ENCODE results near the gene GUSB. TPM values are rescaled to one million over a fixed set of nuclear protein-coding genes. Genes with fewer than 3 reads are reported as not detected.
"Not testable (repeated sequence)": the region's sequence is repeated elsewhere in the genome, so short reads cannot be mapped to it uniquely, and the experiment has no call there.

Gene GUSB
- 10 to 100 TPM; 17.5 to 29.1 (median 27.4) TPM for total RNA-seq (2021; fragmentation: NEBNext Ultra II Directional; extraction: Animal tissue kit (Norgen Biotek cat#: 25700))
- long read RNA-seq, transcript GUSB-201 (12 exons, 2,300 nt): major isoform, 8 of 22 reads
- long read RNA-seq, partial matches to known transcripts: 4 of 22 reads
- long read RNA-seq, other reads (novel, unspliced or antisense): 10 of 22 reads

DNA sequence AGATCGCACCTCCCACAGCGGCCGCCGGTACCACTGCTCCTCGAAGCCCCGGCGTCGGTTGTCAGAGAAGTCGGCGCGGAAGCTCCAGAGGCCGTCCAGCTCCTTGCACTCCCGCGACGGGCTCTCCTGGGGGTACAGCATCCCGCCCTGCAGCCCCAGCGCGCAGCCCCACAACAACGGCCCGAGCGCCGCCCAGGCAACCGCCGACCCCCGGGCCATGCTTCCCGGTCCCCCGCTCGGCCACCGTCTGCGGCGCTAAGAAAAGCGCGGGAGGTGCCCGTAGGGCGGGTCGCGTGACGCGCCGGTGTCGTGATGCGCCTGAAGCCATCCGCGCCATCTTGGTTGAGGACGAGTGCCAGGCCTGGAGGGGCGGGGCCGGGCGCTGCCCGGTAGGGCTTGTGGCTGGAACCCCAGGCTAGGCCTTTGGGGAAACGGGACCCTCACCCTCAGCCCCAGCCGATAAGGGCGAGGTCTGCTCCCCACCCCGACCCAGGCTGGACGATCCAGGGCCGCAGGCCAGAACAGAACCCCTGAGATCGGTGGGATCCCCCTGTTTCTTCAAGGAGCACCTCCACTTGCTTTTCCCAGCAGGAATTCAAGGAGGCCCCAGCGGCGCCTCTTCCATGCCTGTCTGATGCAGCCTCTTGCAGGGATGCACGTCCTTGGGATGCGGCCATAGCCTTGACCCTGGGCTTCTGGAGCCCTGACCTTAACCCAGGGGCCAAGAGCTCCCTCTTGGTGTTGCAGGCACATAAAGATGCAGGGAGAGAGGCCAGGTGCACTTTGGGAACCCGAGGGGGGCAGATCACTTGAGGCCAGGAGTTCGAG is at the start of gene GUSB:
TSS of gene GUSB (minus strand) at position 249 of the 828 bp plus-strand sequence. CDS start at position 219, 30 bp downstream.
- TF ChIP-seq, protein P1, sequence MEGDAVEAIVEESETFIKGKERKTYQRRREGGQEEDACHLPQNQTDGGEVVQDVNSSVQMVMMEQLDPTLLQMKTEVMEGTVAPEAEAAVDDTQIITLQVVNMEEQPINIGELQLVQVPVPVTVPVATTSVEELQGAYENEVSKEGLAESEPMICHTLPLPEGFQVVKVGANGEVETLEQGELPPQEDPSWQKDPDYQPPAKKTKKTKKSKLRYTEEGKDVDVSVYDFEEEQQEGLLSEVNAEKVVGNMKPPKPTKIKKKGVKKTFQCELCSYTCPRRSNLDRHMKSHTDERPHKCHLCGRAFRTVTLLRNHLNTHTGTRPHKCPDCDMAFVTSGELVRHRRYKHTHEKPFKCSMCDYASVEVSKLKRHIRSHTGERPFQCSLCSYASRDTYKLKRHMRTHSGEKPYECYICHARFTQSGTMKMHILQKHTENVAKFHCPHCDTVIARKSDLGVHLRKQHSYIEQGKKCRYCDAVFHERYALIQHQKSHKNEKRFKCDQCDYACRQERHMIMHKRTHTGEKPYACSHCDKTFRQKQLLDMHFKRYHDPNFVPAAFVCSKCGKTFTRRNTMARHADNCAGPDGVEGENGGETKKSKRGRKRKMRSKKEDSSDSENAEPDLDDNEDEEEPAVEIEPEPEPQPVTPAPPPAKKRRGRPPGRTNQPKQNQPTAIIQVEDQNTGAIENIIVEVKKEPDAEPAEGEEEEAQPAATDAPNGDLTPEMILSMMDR (IDR thresholded peaks at IDR 0.05): no peak
- DNase-seq: peak; percentile 80
- Mint-ChIP-seq H3K36me3 (ENCODE audit: low read depth) (peaks cover 9% of the 10 kb centered on the region; the same call in 1 of the 2 replicates), H3K27me3 (ENCODE audit: insufficient read depth) (no peaks in the 10 kb centered on the region), H3K9me3 (no peaks in the 10 kb centered on the region), H3K27ac (peak within 1 kb of the TSS; percentile 68), H3K4me3 (peak within 1 kb of the TSS; percentile 82), H3K4me1 (ENCODE audit: low read depth) (peaks cover 15% of the 10 kb centered on the region)

DNA sequence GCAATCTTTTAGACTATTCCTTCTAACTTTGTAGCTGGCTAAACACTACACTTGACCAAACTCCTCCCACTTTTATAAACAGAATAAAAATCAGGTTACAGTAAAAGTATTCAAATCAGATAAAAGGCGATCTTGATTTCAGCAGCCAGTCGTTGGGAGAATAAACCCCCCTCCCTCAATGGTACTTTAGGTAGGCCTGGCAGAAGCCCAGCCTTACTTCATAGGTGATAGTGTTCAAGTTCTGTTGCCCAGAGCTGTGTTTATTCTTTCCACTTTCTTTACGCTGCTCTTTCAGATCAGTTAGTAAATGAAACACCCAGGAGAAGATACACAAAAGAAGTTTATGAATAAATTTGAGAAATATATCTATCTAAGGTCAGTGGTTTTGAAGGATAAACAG is 46.3 kb upstream of the GUSB start:
- not testable (repeated sequence) for H3K4me1 Mint-ChIP-seq (ENCODE audit: low read depth); H3K27ac Mint-ChIP-seq; H3K9me3 Mint-ChIP-seq; H3K36me3 Mint-ChIP-seq (ENCODE audit: low read depth); H3K4me3 Mint-ChIP-seq; H3K27me3 Mint-ChIP-seq (ENCODE audit: insufficient read depth); DNase-seq

DNA sequence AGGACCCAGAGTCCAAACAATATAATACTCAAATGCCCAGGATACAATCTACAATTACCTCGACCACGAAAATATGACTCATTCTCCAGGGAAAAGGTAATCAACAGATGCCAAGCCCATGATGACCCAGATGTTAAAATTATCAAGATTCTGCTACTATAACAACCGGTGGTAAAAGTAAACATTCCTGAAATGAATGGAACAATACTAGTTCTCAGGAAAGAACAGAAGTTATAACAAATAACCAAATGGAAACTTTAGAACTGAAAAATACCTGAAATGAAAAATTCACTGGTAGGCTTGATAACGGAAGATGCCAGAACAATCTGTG is 34.1 kb upstream of the GUSB start:
- no peak overlapping the region for H3K4me3 Mint-ChIP-seq
- H3K27me3 Mint-ChIP-seq (ENCODE audit: insufficient read depth): peaks cover 11% of the 10 kb centered on the region
- no peaks in the 10 kb centered on the region for H3K36me3 Mint-ChIP-seq (ENCODE audit: low read depth)
- H3K9me3 Mint-ChIP-seq: no peaks in the 10 kb centered on the region
- H3K27ac Mint-ChIP-seq: peak overlapping the region; percentile 41; the same call in 1 of the 2 replicates
- peaks cover 19% of the 10 kb centered on the region for H3K4me1 Mint-ChIP-seq (ENCODE audit: low read depth)
- TF ChIP-seq, protein P1 (IDR thresholded peaks at IDR 0.05): no peak
- peak; percentile 26 for DNase-seq

DNA sequence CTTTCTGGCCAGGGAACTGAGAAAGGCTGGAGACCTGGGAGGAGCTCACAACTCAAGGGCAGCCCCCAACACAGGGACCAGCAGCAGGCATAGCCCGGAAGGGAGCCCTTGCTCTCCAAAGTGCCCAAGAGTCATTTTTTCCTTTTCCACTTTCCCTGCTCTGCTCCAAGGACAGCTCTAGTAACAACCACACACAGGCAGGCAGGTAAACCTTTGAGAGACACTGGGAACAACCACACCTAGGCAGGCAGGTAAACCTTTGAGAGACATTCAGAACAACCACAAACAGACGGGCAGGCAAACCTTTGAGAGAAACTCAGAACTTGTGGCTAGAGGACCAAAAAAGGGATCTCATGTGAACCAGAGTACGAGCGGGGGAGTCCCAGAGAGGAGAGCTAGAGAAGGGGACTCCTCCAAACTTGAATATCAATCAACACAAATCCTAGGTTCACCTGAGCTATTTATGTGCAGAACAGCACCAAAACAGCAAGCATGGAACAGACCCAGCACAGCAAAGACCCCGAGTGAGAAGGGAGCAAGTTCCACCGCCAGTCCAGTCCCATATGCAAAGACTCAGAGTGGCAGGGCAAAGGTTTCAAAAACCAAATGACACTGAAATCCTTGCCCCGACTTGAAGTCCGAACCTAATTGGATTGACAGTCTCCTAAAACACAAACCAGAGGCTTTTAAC is 33.6 kb upstream of the GUSB start:
- DNase-seq: no peak
- Mint-ChIP-seq H3K4me3 (no peak overlapping the region), H3K27me3 (ENCODE audit: insufficient read depth) (peaks cover 11% of the 10 kb centered on the region), H3K27ac (no peak overlapping the region), H3K9me3 (no peaks in the 10 kb centered on the region), H3K4me1 (ENCODE audit: low read depth) (peaks cover 19% of the 10 kb centered on the region), H3K36me3 (ENCODE audit: low read depth) (no peaks in the 10 kb centered on the region)
- TF ChIP-seq, protein P1 (IDR thresholded peaks at IDR 0.05): no peak

DNA sequence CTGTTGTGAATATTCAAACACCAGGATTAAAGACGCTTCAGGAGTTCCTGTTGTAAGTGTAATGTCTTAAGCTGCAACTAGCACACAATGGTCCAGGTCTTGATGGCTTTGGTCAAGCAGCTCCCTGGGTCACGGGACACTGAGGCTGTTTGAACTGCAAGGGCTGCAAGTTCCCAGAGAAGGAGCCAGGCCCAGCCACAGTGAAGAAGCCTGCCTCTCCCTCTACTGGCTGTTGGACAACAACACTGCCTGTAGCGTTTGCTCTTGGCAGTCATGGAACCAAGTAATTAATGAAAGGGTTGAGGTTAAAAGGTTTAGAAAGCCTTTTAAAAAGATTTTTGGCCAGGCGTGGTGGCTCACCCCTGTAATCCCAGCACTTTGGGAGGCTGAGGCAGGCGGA is 31.9 kb upstream of the GUSB start:
- no peak overlapping the region for H3K27ac Mint-ChIP-seq
- H3K27me3 Mint-ChIP-seq (ENCODE audit: insufficient read depth): peaks cover 20% of the 10 kb centered on the region
- H3K4me1 Mint-ChIP-seq (ENCODE audit: low read depth): peaks cover 19% of the 10 kb centered on the region
- DNase-seq: peak; percentile 65
- no peaks in the 10 kb centered on the region for H3K9me3 Mint-ChIP-seq
- TF ChIP-seq, protein P1 (IDR thresholded peaks at IDR 0.05): peak; percentile 73
- H3K4me3 Mint-ChIP-seq: no peak overlapping the region
- no peaks in the 10 kb centered on the region for H3K36me3 Mint-ChIP-seq (ENCODE audit: low read depth)

DNA sequence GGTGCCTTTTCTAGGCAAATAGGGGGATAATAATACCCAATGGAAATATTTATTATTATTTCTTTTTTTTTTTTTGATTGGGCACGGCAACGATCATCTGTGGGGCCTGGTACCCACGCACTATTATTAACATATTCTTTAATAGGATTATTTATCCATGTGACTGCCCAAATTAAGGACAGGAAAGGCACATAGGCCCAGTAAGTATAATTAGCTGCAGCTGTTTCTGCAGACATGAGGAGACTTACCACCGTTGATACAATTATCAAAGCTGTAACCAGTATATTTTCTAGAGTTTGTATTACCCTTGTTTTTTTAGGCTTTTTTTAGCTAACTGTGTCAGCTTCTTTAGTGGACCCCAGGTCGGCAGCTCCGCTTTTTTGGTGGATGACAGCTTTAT is 25.2 kb upstream of the GUSB start:
- Mint-ChIP-seq H3K4me3 (no peak overlapping the region), H3K9me3 (no peaks in the 10 kb centered on the region), H3K4me1 (ENCODE audit: low read depth) (peaks cover 12% of the 10 kb centered on the region), H3K27ac (no peak overlapping the region), H3K36me3 (ENCODE audit: low read depth) (no peaks in the 10 kb centered on the region), H3K27me3 (ENCODE audit: insufficient read depth) (peaks cover 15% of the 10 kb centered on the region)
- TF ChIP-seq, protein P1 (IDR thresholded peaks at IDR 0.05): no peak
- DNase-seq: no peak

DNA sequence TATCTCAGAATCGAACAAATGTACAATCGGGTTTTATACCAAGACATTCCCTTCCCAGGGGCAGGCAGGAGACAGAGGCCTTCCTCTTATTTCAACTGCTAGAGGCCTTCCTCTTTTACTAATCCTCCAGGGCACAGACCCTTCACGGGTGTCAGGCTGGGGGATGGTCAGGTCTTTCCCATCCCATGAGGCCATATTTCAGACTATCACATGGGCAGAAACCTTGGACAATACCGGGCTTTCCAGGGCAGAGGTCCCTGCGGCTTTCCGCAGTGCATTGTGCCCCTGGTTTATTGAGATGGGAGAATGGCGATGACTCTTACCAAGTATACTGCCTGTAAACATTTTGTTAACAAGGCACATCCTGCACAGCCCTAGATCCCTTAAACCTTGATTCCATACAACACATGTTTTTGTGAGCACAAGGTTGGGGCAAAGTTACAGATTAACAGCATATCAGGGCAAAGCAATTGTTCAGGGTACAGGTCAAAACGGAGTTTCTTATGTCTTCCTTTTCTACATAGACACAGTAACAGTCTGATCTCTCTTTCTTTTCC is 23.2 kb upstream of the GUSB start:
- not testable (repeated sequence) for H3K27ac Mint-ChIP-seq; H3K4me1 Mint-ChIP-seq (ENCODE audit: low read depth); H3K4me3 Mint-ChIP-seq; H3K9me3 Mint-ChIP-seq; DNase-seq; H3K36me3 Mint-ChIP-seq (ENCODE audit: low read depth); H3K27me3 Mint-ChIP-seq (ENCODE audit: insufficient read depth)

DNA sequence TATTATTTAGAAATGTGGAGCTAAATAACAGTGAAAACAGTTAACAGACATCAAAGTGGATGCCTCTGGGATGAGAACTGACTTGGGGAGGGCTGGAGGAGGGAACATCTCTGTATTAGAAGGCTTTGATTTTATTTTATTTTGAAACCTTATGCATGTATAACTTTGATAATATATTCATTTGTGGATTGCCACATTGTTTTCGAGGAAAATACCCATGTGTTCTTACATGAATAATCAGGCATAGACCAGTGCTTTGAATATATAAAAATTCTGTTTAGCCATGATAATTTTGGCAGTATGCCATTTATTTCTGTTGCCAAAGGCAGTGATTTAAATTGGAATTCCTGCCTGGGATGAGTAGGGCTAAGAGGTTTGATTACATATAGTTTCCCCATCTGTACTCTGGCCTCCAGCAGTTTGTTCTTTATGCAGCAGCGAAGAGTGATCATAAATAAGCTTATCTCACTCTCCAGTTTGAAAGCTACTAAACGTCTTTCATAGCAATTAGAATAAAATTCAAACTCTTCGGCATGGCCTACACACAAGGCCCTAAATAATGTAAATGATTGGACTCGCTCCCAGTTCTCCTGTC is 18.9 kb upstream of the GUSB start:
- H3K4me1 Mint-ChIP-seq (ENCODE audit: low read depth); H3K27ac Mint-ChIP-seq; H3K4me3 Mint-ChIP-seq; H3K36me3 Mint-ChIP-seq (ENCODE audit: low read depth); DNase-seq; H3K27me3 Mint-ChIP-seq (ENCODE audit: insufficient read depth); H3K9me3 Mint-ChIP-seq: not testable (repeated sequence)
